GM08714 (cell line): ENCODE data around the gene B3GNT9.

ENCODE experiments used
- H3K4me3 ChIP-seq: fragments of 200-500 bp; sonication (Bioruptor generic); 2 replicates; pipeline ENCODE4 v1.5.1; 2014; ENCODE audit warnings: mild to moderate bottlenecking, low read length, inconsistent platforms
- ZNF274 ChIP-seq: IDR thresholded peaks from 2 replicates; pipeline ENCODE4 v1.6.1; 2012; ENCODE audit warnings: mild to moderate bottlenecking, low read depth, low read length

B3GNT9 gene

GRCh38 chr16:67150833-67151396 is at the start of gene B3GNT9:
B3GNT9 (minus strand) TSS chr16:67150998; CDS start chr16:67150485, 513 bp downstream.
- no peak for TF ChIP-seq ZNF274
- H3K4me3 ChIP-seq = peak within 1 kb of the TSS; percentile 46; the same call in 1 of the 2 replicates

- no peak overlapping the region for H3K4me3 ChIP-seq
- no peak for TF ChIP-seq ZNF274
Observed at GRCh38 chr16:67200491-67200890, 49.7 kb upstream of the B3GNT9 start.

GRCh38 chr16:67199808-67200198 is 49.0 kb upstream of the B3GNT9 start:
- no peak overlapping the region for H3K4me3 ChIP-seq
- TF ChIP-seq ZNF274 = no peak

- no peak for TF ChIP-seq ZNF274
- H3K4me3 ChIP-seq = no peak within 1 kb of the TSS
Observed at GRCh38 chr16:67199011-67199807, 48.4 kb upstream of the B3GNT9 start, which contains the start of gene ELMO3. ELMO3 (plus strand) TSS chr16:67199131; CDS start chr16:67199327, 196 bp downstream.

- no peak for TF ChIP-seq ZNF274
- no peak overlapping the region for H3K4me3 ChIP-seq
Observed at GRCh38 chr16:67198238-67198734, 47.5 kb upstream of the B3GNT9 start.

- TF ChIP-seq ZNF274 = no peak
- H3K4me3 ChIP-seq = no peak overlapping the region
Observed at GRCh38 chr16:67197704-67198103, 46.9 kb upstream of the B3GNT9 start.

GRCh38 chr16:67196881-67197280 is 46.1 kb upstream of the B3GNT9 start:
- no peak overlapping the region for H3K4me3 ChIP-seq
- TF ChIP-seq ZNF274 = no peak

GRCh38 chr16:67195676-67196075 is 44.9 kb upstream of the B3GNT9 start:
- no peak for TF ChIP-seq ZNF274
- H3K4me3 ChIP-seq = no peak overlapping the region

GRCh38 chr16:67194260-67194659 is 43.5 kb upstream of the B3GNT9 start:
- no peak for TF ChIP-seq ZNF274
- H3K4me3 ChIP-seq = no peak overlapping the region

- no peak for TF ChIP-seq ZNF274
- peak overlapping the region; percentile 93; the same call in 1 of the 2 replicates for H3K4me3 ChIP-seq
Observed at GRCh38 chr16:67193536-67193935, 42.7 kb upstream of the B3GNT9 start.

- TF ChIP-seq ZNF274 = no peak
- H3K4me3 ChIP-seq = peak overlapping the region; percentile 93
Observed at GRCh38 chr16:67192781-67193361, 42.1 kb upstream of the B3GNT9 start.

- no peak for TF ChIP-seq ZNF274
- H3K4me3 ChIP-seq = peak within 1 kb of the TSS; percentile 93
Observed at GRCh38 chr16:67191995-67192681, 41.3 kb upstream of the B3GNT9 start, which contains the start of gene E2F4. E2F4 (plus strand) TSS chr16:67192155; CDS start chr16:67192228, 73 bp downstream.

- TF ChIP-seq ZNF274 = no peak
Observed at GRCh38 chr16:67191411-67191994, 40.7 kb upstream of the B3GNT9 start.

More at GRCh38 chr16:67191411-67191994, 40.7 kb upstream of the B3GNT9 start:
- H3K4me3 ChIP-seq = peak overlapping the region; percentile 93; the same call in 1 of the 2 replicates
